VCaP (cell line): ENCODE results near the gene KXD1.
"Not testable (repeated sequence)": the region's sequence is repeated elsewhere in the genome, so short reads cannot be mapped to it uniquely, and the experiment has no call there.

Experiments used
- H3K27ac ChIP-seq: fragments of 450-650 bp; 2 replicates; pipeline ENCODE4 v1.5.1; 2017
- TF ChIP-seq, protein P1 (sequence below): fragments of 450-650 bp; conservative IDR thresholded peaks from 2 replicates; pipeline ENCODE4 v1.5.1; 2017; ENCODE audit warnings: mild to moderate bottlenecking, moderate library complexity

Gene KXD1

DNA sequence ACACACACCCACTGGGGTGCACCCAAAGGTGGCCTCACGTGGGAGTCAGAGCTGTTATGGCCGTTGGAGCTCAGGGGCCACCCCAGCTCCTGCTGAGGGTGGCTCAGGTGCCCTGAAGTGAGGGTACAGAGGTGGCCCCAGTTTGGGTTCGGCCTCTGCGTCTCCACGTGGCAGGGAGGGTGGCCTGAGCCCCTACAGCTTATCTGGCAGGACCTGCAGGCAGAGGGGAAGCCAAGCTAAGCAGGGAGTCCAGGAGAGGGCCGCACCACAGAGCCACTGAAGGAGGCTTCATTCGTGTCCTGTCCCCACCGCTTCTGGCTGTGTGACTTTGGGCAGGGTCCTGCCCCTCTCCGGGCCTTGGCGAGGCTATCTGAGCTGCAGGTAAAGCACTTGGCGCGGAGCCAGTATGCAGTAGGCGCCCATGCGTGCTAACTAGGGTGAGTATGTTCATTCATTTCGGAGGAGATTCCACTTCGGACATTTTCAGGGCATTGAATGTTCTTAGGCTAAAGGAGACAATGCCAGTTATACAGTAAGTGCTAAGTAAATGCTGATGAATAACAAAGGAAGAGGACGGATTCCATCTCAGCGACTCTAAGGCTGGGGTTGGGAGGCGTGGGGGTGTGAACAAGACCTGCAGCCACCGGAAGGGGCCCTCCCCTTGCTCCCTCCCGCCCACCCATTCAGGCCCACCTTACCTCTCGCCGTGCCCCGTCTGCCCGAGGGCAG lies 35.9 kb downstream of the KXD1 start:
- TF ChIP-seq, protein P1, sequence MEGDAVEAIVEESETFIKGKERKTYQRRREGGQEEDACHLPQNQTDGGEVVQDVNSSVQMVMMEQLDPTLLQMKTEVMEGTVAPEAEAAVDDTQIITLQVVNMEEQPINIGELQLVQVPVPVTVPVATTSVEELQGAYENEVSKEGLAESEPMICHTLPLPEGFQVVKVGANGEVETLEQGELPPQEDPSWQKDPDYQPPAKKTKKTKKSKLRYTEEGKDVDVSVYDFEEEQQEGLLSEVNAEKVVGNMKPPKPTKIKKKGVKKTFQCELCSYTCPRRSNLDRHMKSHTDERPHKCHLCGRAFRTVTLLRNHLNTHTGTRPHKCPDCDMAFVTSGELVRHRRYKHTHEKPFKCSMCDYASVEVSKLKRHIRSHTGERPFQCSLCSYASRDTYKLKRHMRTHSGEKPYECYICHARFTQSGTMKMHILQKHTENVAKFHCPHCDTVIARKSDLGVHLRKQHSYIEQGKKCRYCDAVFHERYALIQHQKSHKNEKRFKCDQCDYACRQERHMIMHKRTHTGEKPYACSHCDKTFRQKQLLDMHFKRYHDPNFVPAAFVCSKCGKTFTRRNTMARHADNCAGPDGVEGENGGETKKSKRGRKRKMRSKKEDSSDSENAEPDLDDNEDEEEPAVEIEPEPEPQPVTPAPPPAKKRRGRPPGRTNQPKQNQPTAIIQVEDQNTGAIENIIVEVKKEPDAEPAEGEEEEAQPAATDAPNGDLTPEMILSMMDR = no peak
- peak overlapping the region; percentile 37 for H3K27ac ChIP-seq

DNA sequence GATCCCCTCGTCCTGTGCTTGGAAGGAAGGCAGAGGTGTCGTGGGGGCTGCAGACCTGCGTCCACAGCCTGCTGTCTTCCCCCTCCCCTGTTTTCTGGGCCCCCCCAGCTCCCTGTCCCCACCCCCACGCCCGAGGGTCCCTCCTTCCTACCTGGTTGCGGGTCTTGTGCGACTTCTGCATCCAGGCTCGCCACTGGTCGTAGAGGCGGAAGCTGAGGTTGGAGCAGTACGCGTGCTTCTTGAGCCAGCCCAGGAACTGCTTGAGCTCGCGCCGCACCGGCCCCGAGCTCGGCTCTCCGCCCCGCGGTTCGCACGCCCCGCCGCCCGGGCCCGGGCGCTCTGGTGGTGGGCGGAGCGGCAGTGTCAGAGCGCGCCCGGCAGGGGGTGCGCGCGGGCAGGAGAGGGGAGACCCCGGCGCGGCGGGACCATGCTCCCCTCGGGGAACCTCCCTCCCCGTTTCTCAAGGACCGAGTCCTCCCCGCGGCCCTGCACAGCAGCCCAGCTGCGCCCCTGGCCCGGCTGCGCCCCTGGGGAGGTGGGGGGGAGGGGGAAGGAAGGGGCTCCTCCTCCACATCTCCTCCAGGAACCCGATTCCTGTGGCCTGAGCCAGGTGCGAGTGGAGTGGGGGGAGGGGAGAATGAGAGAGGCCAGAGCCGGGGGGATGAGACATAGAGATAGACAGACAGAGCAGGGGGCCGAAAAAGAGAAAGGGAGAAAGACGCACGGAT lies 36.6 kb downstream of the KXD1 start:
- TF ChIP-seq, protein P1 = peak; percentile 97
- H3K27ac ChIP-seq = peak overlapping the region; percentile 37

DNA sequence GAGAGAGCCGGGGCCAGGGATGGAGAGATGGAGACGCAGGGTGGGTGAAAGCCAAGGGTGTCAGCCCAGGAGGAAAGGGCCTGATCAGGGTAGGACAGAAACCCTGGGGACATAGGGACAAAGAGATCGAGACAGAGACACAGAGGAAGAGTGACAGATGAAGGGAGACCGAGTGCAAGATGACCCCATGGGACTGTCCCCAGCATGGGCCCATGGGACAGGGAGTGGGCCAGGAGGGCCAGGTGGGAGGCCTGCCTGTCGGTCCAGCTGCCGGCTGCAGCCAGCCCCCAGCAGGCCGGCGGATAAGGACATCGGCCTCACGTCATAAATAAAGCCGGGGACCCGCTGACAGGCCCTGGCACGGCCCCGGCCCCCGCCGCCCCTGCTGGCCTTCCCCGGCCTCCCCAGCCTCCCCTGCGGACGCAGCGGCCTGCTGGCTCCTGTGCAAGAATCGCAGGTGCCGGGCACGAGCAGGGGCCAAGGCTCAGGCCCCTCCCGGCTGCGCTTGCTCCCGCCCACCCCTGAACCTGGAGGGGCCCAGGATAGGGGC lies 37.2 kb downstream of the KXD1 start:
- H3K27ac ChIP-seq = peak overlapping the region; percentile 37; the same call in 1 of the 2 replicates
- TF ChIP-seq, protein P1 = no peak

DNA sequence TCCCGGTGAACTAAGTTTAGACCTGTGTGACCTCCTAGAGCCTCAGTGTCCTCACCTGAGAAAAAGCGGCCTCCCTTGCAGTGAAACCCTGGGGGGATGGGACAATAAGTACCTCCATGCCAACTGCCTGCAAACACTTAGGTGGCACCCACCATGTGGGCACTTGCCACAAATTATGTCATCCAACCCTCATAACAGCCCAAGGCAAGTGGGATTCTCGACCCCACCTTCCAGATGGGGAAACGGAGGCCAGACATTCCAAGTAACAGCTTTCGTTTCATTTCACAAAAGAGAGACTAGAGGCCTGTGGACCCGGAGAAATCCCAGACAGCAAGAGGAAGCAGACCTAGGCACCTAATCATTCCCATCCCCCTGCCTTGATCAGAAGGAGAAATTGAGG lies 37.8 kb downstream of the KXD1 start:
- H3K27ac ChIP-seq = no peak overlapping the region
- TF ChIP-seq, protein P1 = no peak

DNA sequence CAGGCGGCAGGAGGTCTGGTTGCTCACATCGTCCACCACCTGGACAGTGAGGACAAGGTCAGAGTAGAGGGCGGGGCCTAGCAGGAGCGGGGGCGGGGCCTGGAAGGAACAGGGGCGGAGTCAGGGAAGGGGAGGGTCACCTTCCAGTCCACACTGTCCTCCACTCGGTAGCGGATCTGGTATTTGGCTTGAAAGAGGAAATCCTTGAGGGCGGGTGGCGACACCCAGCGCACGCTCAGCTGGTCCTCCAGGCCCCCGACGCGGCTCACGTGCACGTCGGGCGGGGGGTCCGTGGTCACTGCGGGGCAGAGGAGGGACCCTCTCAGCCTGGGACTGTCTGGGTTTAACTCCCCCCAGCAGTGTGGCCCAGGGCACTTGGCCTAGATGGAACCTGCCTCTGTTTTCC lies 39.1 kb downstream of the KXD1 start:
- TF ChIP-seq, protein P1 = no peak
- H3K27ac ChIP-seq = no peak overlapping the region

DNA sequence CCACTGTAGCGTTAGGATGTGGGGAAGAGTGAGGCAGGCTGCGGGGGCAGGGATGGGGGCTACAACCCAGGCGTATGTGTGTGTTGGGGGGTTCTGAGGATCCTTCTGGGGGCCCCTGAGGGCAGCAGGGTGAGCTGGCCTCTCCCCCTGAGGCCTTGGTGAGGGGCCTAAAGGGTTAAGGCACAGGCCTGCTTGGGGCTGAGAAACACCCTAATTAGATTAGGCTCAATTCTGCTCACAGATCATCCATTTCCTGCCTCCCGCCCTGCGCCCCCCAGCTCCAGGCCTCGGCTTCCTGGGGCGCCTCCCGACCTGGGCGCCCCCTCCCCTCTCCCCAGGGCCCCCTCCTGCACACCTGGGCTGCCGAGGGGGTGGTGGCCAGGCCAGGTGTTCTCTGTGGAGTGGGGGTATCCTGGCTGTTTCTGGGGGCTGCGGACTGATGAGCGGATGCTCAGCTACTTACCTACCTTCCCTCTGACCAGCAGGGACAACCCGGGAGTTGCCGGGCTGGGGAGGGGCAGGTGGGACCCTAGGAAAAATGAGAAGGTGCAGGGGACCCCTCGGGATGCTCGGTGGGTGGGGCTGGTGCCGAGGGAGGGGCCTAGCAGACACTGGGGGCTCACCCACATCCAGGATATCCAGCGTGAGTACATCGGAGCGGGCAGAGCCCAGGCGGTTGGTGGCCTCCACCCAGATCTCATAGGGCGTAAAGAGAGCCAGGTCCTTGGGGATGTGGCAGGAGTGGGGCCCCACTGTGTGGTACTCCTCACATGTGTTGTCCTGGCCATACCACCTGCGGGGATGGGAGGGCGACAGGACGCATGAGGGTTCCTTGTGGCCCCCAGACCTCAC lies 40.4 kb downstream of the KXD1 start:
- TF ChIP-seq, protein P1 = no peak
- H3K27ac ChIP-seq = no peak overlapping the region

DNA sequence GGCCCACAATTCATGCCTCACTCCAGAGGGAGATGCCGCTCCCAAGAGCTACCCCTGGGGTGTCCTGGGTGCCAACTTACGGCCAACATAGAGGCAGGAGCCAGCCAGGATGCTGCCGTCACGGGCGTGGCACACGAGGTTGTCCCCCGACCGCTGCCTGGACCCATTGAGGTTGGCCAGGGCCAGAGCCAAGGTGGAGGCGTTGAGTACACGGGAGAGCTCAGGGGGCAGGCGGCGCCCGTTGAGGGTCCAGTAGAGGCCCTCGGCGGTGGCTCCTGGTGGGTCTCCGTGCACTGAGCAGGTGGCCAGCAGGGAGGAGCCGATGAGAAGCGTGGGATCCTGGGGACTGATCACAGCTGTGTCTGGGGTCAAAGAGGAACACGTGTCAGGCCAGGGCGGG lies 41.8 kb downstream of the KXD1 start:
- TF ChIP-seq, protein P1 = no peak
- no peak overlapping the region for H3K27ac ChIP-seq

DNA sequence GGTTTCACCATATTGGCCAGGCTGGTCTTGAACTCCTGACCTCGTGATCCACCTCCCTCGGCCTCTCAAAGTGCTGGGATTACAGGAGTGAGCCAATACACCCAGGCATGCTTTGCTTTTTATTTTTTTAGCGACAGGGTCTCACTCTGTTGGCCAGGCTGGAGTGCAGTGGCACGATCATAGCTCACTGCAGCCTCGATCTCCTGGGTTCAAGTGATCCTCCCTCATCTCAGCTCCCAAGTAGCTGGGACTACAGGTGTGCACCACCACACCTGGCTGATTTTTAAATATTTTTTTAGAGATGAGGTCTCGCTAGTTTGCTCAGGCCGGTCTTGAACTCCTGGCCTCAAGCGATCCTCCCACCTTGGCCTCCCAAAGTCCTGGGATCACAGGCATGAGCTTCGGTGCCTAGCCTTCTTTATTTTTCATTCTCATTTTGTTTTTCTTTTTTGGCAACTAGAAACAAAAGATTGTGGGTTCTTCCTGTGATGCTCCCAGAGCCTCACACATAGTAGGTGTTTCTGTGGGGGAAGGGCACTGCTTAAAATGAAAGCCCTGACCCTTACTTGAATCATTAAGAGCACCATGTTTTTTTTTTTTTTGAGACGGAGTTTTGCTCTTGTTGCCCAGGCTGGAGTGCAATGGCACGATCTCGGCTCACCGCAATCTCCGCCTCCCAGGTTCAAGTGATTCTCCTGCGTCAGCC lies 43.2 kb downstream of the KXD1 start:
- not testable (repeated sequence) for H3K27ac ChIP-seq
